Stimulated activated CD4-positive, alpha-beta T cell treated with anti-CD3 and anti-CD28 coated beads, Interleukin-1b, Interleukin-23, amount 100 ng/mL, for 1 hour (primary cell): ENCODE results near the gene JMJD1C.
"Not testable (repeated sequence)": the region's sequence is repeated elsewhere in the genome, so short reads cannot be mapped to it uniquely, and the experiment has no call there.

Source experiments
- DNase-seq, 2 donors: peaks; one replicate each; pipeline ENCODE4 v3.0.0-alpha.2; 2020; ENCODE audit warnings: low read depth in 2 of 2

The JMJD1C gene

GRCh38 chr10:63261496-63261895, 204.3 kb downstream of the JMJD1C start:
- DNase-seq: no peak

GRCh38 chr10:63260860-63261251, 204.9 kb downstream of the JMJD1C start:
- DNase-seq: no peak

GRCh38 chr10:63260103-63260859, 205.5 kb downstream of the JMJD1C start:
- DNase-seq: no peak

DNA sequence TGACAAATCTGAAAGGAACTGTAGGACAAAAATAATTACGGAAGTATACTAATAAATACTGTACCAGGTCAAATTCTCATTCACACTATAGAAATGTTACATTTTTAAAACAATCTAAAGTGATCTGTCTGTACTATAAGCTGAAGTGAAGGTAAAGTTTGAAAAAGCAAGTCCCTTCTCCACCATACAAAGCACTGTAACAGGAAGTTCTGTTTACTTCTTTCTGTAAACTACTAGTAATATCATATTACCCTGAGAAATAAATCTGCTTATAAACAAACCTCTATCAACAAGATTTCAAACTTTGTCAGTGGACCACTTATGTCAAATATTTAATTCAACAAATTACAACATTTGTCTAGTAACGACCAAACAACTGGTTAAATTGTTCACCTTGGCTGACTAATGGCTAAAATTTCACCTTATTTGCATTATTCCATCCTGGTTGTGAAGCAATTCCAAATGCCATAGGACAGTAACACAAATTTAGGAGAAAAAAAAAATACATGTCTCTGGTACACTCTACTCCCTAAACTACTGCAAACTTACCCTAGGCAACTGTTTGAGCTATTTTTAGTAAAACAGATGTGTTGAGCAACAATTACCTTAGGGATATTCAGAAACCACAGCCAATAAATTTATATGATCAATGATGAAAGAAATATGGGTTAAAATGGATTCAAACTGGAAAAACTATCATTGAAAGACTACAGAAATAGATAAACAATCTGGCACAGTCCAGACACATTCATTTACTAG, 206.7 kb downstream of the JMJD1C start:
- no peak for DNase-seq

GRCh38 chr10:63257778-63258177, 208.0 kb downstream of the JMJD1C start:
- no peak for DNase-seq

GRCh38 chr10:63256009-63256773, 209.6 kb downstream of the JMJD1C start:
- no peak for DNase-seq

DNA sequence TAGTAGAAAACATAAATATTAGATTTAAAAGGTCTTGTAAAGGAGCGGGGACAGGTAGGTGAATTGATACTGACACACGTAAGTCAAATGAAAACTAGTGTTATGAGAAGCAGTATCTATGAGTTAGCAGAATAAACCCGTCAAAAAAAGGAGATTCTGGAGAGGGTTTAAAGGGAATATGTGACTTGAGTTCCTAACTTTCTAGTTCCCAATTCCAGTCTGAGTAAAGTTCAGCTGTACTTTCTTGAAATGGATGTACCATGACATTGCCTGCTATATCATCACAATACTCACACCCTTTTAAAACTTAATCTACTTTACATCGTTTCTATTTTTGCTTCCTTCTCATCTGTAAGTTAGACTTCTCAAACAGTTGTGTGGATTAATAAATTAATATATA, 210.5 kb downstream of the JMJD1C start:
- DNase-seq: no peak

DNA sequence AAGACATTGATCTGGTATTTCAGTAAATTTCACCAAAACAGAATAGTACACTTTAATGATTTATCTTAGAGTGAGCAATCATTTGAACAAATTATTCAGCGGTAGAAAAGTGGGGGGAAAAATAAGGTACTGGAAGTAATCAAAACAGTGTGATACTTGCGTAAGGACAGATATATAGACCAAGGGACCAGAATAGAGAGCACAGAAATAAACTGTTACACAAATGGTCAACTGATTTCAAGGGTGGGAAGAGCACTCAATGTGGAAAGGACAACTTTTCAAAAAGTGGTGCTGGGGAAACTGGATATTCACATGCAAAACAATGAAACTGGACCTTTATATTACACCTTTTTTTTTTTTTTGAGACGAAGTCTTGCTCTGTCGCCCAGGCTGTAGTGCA, 212.7 kb downstream of the JMJD1C start:
- no peak for DNase-seq

DNA sequence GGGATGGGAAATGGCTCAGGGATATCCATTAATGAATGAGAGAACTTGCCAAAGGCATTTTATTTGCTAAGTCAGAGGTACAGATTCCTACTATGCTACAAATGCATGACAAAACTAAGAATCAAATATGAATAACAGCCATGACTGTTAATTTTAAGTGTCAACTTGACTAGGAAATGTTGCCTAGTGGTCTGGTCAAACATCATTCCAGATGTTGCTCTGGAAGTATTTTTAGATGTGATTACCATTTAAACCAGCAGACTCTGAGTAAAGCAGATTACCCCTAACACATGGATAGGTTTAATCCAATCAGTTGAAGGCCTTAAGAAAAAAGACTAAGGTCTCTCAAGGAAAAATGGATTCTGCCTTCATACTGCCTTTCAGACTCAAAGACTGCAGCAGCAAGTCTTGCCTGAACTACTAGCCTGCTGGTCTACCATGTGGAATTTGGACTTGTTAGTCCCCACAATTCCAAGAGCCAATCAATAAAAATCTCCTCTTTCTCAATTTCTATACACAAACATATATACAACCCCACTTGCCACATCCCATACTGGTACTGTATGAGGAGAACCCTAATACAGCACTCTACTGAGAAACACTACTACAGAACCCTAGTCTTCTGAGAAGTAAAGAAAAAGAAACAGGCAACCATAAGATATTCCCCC, 213.5 kb downstream of the JMJD1C start:
- no peak for DNase-seq

- no peak for DNase-seq
These were observed 215.7 kb downstream of the JMJD1C start for GRCh38 chr10:63250032-63250431.

DNA sequence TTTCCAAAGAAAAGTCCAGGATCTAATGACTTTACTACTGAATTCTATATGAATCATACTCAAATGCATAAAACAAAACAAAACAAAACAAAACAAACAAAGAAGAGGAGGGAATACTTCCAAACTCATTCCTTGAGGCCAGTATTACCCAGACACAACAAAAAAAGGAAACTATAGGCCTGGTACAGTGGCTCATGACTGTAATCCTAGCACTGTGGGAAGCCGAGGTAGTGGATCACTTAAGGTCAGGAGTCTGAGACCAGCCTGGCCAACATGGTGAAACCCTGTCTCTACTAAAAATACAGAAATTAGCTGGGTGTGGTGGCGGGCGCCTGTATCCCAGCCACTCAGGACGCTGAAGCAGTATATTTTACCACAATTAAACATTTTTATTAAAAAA, 218.0 kb downstream of the JMJD1C start:
- no peak for DNase-seq

DNA sequence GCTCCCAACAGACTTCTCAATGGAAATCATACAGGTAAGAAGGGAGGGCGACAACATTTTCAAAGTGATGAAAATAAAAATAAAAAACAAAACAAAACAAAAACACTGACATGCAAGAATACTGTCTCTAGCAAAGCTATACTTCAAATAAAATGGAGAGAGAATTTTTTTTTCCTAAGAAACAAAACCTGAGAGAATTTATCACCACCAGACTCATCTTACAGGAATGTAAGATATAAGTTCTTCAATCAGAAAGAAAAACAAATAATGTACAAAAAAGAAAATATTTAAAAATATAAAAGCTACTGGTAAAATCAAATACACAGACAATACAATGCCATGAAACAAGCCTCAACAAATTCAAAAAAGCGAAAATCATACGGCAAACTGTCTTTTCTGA, 219.4 kb downstream of the JMJD1C start:
- DNase-seq: no peak

- no peak for DNase-seq
These were observed 223.9 kb downstream of the JMJD1C start for GRCh38 chr10:63241841-63242281.

DNA sequence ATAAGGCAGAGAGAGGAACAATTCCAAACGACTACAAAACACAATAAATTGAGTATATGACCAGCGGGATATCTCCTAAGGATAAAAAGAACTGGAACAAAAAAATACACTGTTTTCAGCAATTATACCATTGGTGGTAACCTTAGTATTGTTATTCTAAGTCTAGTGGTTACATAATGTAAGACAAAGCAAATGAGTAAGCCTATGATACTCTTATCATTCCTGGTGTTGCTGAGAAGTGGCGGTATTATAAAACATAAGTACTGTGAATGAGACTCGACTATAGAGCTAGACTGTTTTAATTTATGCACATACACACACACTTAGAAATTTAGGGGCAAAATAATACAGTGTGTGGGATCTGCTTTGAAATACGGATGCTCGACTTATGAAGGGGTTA, 225.0 kb downstream of the JMJD1C start:
- DNase-seq: no peak

- DNase-seq: no peak
These were observed 227.3 kb downstream of the JMJD1C start for GRCh38 chr10:63238501-63238900.

- no peak for DNase-seq
These were observed 228.4 kb downstream of the JMJD1C start for GRCh38 chr10:63237396-63237795.

GRCh38 chr10:63236113-63236935, 229.5 kb downstream of the JMJD1C start:
- no peak for DNase-seq

DNA sequence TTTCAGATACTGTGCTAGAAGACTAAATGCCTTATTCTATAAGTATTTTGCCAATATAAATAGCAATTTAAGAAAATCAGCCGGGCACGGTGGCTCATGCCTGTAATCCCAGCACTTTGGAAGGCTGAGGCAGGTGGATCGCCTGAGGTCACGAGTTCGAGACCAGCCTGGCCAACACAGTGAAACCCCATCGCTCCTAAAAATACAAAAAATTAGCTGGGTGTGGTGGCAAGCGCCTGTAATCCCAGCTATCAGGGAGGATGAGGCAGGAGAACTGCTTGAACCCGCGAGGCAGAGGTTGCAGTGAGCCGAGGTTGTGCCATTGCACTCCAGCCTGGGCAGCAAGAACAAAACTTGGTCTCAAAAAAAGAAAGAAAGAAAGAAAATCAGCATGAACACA, 230.6 kb downstream of the JMJD1C start:
- not testable (repeated sequence) for DNase-seq

GRCh38 chr10:63229161-63229560, 236.6 kb downstream of the JMJD1C start:
- no peak for DNase-seq

DNA sequence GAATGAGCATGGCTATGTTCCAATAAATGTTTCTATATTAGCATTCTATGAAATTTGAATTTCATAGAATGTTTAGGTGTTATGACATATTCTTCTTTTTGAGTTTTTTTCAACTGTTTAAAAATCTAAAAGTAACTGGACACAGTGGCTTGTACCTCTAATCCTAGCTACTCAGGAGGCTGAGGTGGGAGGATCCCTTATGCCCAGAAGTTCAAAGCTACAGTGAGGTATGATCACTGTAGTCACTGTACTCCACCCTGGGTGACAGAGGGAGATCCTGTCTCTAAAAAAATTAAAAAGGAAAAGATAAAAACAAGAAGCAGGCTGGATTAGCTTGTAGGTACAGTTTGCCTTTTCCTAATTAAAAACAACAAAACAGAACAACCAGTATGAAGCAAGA, 237.5 kb downstream of the JMJD1C start:
- DNase-seq: no peak
